ENCODE results near the gene PSRC1.

DNA sequence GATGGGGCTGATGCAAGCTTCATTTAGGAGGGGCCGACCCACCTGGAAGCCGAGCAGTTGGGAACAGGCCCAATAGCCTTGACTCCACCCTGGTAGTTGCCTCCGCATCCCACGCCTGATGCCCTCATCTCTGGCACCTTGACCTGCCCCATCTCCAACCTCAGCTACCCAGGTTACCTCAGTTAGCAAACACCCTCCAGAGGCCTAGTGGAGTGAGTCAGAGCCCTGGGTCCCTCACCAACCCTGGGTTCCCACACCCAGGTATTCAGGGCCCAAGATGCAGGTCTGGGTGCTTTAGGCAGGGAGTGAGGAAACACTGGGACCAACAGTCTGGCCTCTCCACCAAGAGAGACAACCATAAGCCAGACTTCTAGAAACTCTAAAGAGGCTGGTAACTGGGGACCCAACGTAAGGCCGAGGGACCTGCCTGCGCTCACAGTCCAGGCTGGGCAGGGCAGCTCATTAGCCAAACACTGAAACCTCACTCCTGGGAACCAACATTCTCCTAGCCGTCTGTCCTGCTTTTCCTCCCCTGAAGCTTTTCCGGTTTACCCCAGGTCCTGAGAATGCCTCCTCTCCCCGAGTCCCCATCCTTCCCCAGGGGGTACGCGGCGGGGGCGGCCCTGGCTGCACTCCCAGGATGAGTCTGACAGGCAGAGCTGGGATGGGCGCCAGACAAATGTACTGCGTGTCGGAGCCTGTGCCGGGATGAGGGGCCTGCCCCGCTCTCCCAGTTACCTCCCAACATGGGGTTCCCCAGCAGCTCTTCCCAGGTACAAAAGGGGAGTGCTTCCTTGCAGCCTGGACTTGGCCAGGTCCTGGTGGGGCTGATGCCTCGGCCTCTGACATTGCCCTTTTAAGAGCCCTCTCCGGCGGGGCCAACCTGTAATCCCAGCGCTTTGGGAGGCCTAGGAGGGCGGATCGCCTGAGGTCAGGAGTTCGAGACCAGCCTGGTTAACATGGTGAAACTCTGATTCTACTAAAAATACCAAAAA is 42.5 kb downstream of the PSRC1 start:
- TF ChIP-seq, protein P1, sequence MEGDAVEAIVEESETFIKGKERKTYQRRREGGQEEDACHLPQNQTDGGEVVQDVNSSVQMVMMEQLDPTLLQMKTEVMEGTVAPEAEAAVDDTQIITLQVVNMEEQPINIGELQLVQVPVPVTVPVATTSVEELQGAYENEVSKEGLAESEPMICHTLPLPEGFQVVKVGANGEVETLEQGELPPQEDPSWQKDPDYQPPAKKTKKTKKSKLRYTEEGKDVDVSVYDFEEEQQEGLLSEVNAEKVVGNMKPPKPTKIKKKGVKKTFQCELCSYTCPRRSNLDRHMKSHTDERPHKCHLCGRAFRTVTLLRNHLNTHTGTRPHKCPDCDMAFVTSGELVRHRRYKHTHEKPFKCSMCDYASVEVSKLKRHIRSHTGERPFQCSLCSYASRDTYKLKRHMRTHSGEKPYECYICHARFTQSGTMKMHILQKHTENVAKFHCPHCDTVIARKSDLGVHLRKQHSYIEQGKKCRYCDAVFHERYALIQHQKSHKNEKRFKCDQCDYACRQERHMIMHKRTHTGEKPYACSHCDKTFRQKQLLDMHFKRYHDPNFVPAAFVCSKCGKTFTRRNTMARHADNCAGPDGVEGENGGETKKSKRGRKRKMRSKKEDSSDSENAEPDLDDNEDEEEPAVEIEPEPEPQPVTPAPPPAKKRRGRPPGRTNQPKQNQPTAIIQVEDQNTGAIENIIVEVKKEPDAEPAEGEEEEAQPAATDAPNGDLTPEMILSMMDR (IDR thresholded peaks at IDR 0.05), result no peak
- TF ChIP-seq EP300 (IDR thresholded peaks at IDR 0.05) (no peak), POLR2A (IDR thresholded peaks at IDR 0.05) (no peak), POLR2AphosphoS5 (IDR thresholded peaks at IDR 0.05) (peak in 2 of 4 donors; percentile 42 to 60)

All from sigmoid colon (tissue), 4 donors.